ENCODE data around the gene TPST2. TPM values are rescaled to one million over a fixed set of nuclear protein-coding genes. Genes with fewer than 3 reads are reported as not detected.

TPST2 gene
- polyA plus RNA-seq, 2 of the 4 experiments (the other 2 are of a cell fraction): 10.3 to 10.5 TPM

- no peak overlapping the region for H3K4me3 ChIP-seq
- CTCF ChIA-PET: interaction anchor here (0.6 kb wide), 1 partner anchor 34 kb away, joined by 3 read pairs; no protein-coding TSS in a partner anchor
- DNase-seq (ENCODE audit: low read depth in 1 of 2, low spot score in 1 of 2) (no peak), ATAC-seq (no peak), FAIRE-seq (no peak)
- POLR2A ChIA-PET: no interaction called here
- 85% methylated on average over 13 of the region's 13 CpGs for WGBS (ENCODE audit: missing lambda C conversion rate)
- H3K27ac ChIP-seq: no peak overlapping the region
- H3K4me1 ChIP-seq: no peaks in the 10 kb centered on the region
- H3K4me2 ChIP-seq: no peak overlapping the region
- no peak for TF ChIP-seq BCL3 (IDR thresholded peaks at IDR 0.05)
- no peak for TF ChIP-seq RCOR1 (IDR thresholded peaks at IDR 0.05; ENCODE audit: low read depth, low read length)
- TF ChIP-seq FOSB (CRISPR knock-in tag; IDR thresholded peaks at IDR 0.05): no peak
- no peak for TF ChIP-seq SMC3 (IDR thresholded peaks at IDR 0.05)
- TF ChIP-seq NR3C1 (IDR thresholded peaks at IDR 0.05): no peak
- TF ChIP-seq RNF2 (IDR thresholded peaks at IDR 0.05; ENCODE audit: borderline replicate concordance, low read depth): no peak
- no peak for TF ChIP-seq PBX3 (IDR thresholded peaks at IDR 0.05)
- no peak for TF ChIP-seq E2F6 (IDR thresholded peaks at IDR 0.05; ENCODE audit: borderline replicate concordance, low read depth)
- no peak for TF ChIP-seq RAD21 (conservative IDR thresholded peaks at IDR 0.05 in 1 of 2, IDR thresholded peaks at IDR 0.05 in 1 of 2)
- no peak for TF ChIP-seq SREBF2 (IDR thresholded peaks at IDR 0.05)
- no peak for TF ChIP-seq USF2 (IDR thresholded peaks at IDR 0.05)
- no peak for TF ChIP-seq JUNB (IDR thresholded peaks at IDR 0.05)
- no peak for TF ChIP-seq CBX2 (IDR thresholded peaks at IDR 0.05; ENCODE audit: borderline replicate concordance, low read depth)
- TF ChIP-seq POLR2A (IDR thresholded peaks at IDR 0.05; ENCODE audit: low read length): no peak
- TF ChIP-seq HMGXB4 (CRISPR knock-in tag; IDR thresholded peaks at IDR 0.05; ENCODE audit: borderline replicate concordance): no peak
- no peak for TF ChIP-seq MYC (IDR thresholded peaks at IDR 0.05; ENCODE audit: borderline replicate concordance, low read length)
- TF ChIP-seq MAZ (IDR thresholded peaks at IDR 0.05; ENCODE audit: borderline replicate concordance, low read depth, low read length): no peak
- no peak for TF ChIP-seq FOSL2 (IDR thresholded peaks at IDR 0.05)
- TF ChIP-seq FOSL2 (CRISPR knock-in tag; IDR thresholded peaks at IDR 0.05): no peak
- no peak for TF ChIP-seq HOXB5 (CRISPR knock-in tag; IDR thresholded peaks at IDR 0.05)
- H3K9me3 ChIP-seq: no peaks in the 10 kb centered on the region
Observed at GRCh38 chr22:26570864-26571525, 18.9 kb downstream of the TPST2 start.

GRCh38 chr22:26570115-26570514 lies 19.8 kb downstream of the TPST2 start:
- ChIA-PET CTCF (interaction anchor here (0.6 kb wide), 1 partner anchor 35 kb away, joined by 3 read pairs; no protein-coding TSS in a partner anchor), POLR2A (no interaction called here)
- Histone ChIP-seq H3K4me2 (no peak overlapping the region), H3K27ac (no peak overlapping the region), H3K4me3 (no peak overlapping the region), H3K4me1 (no peaks in the 10 kb centered on the region), H3K9me3 (no peaks in the 10 kb centered on the region)
- 78% methylated on average over 10 of the region's 10 CpGs for WGBS (ENCODE audit: missing lambda C conversion rate)
- no peak for ATAC-seq
- no peak for TF ChIP-seq RNF2 (IDR thresholded peaks at IDR 0.05; ENCODE audit: borderline replicate concordance, low read depth)
- no peak for TF ChIP-seq HEYL (CRISPR knock-in tag; IDR thresholded peaks at IDR 0.05)
- no peak for TF ChIP-seq NR3C1 (IDR thresholded peaks at IDR 0.05)
- TF ChIP-seq GATA3 (IDR thresholded peaks at IDR 0.05; ENCODE audit: borderline replicate concordance): no peak
- no peak for TF ChIP-seq CHD2 (IDR thresholded peaks at IDR 0.05; ENCODE audit: low read length, partially characterized antibody)
- TF ChIP-seq POLR2A (IDR thresholded peaks at IDR 0.05; ENCODE audit: low read length): no peak
- no peak for TF ChIP-seq SMC3 (IDR thresholded peaks at IDR 0.05)
- TF ChIP-seq CTCF (IDR thresholded peaks at IDR 0.05): no peak
- TF ChIP-seq FOSB (CRISPR knock-in tag; IDR thresholded peaks at IDR 0.05): no peak
- no peak for TF ChIP-seq CBX2 (IDR thresholded peaks at IDR 0.05; ENCODE audit: borderline replicate concordance, low read depth)
- no peak for TF ChIP-seq RCOR1 (IDR thresholded peaks at IDR 0.05; ENCODE audit: low read depth, low read length)
- no peak for TF ChIP-seq HMGXB4 (CRISPR knock-in tag; IDR thresholded peaks at IDR 0.05; ENCODE audit: borderline replicate concordance)
- DNase-seq (ENCODE audit: low read depth in 1 of 2, low spot score in 1 of 2): no peak
- FAIRE-seq: no peak
